Activated CD4-positive, alpha-beta T cell treated with anti-CD3 and anti-CD28 coated beads, Interleukin-2, amount 50 U/mL, for 16 hours (primary cell): Measurements from ENCODE around the gene COX14.

ENCODE experiments used
- DNase-seq: peaks from one replicate; pipeline ENCODE4 v3.0.0-alpha.2; 2020

The COX14 gene

GRCh38 chr12:50085615-50086072 is 26.4 kb upstream of the COX14 start:
- DNase-seq: no peak

DNA sequence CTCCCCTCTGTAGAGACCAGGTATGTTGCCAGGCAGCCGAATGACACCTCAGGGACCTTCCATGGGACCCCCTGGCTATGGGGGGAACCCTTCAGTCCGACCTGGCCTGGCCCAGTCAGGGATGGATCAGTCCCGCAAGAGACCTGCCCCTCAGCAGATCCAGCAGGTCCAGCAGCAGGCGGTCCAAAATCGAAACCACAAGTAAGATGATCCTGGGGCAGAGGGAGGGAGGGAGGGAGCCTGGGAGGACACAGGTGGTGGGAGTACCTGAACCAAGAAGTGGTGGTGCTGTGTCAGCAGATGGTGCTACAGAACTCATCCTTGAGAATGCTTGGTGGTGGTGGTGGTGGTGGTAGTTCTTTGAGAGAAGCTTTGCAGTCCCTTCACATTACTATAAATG is 25.9 kb upstream of the COX14 start:
- no peak for DNase-seq

- no peak for DNase-seq
Measured at GRCh38 chr12:50087151-50087550, 24.9 kb upstream of the COX14 start.

GRCh38 chr12:50087995-50088394 is 24.0 kb upstream of the COX14 start:
- no peak for DNase-seq

DNA sequence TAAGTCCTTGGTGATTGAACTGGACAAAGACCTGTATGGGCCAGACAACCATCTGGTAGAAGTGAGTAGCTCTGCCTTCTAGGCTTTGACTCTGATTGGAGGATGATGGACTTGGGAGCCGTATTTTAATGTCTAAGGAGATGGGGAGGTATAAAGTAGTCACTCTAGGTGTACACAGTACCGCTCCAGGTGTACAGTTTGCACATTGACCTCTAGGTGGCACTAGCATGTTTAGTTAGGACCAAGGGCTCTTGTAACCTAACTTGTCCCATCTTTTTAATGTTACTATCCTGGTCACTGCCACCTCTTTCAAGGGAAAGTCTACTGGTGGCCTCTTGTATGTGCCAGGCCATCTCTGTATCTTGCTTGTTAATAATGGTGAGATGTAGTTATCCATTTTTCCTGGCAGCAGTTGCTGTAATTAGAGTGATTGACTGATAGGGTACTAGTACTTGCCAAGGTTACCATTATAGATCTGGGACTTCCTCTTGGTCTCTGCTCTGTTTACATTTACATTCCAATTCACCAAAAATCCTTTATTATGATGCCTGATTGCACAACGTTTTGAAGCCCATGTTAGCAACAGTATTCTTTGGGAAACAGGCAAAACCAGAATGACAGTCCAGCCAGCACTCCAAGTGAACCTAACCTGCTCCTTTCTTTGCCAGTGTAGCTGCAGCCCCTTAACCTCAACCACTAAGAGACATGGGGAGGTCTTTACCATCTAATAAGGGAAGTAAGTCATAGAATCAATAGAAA is 23.3 kb upstream of the COX14 start:
- peak; percentile 71 for DNase-seq

GRCh38 chr12:50089730-50090129 is 22.3 kb upstream of the COX14 start:
- DNase-seq: no peak

DNA sequence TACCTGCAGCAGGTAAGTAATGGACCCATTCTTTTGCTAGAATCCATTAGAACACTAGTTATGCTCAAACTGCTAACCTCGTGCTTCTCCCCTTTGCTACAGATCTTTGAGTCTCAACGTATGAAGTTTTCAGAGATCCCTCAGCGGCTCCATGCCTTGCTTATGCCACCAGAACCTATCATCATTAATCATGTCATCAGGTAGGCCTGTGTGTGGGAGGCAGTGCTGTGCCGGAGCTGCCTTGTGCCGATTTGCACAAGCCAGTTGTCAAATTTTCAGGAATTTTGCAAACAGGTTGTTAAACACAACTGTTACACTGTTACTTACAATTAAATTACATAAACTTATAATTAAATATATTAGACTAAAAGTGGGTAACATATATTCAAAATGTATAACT is 21.6 kb upstream of the COX14 start:
- DNase-seq: no peak

DNA sequence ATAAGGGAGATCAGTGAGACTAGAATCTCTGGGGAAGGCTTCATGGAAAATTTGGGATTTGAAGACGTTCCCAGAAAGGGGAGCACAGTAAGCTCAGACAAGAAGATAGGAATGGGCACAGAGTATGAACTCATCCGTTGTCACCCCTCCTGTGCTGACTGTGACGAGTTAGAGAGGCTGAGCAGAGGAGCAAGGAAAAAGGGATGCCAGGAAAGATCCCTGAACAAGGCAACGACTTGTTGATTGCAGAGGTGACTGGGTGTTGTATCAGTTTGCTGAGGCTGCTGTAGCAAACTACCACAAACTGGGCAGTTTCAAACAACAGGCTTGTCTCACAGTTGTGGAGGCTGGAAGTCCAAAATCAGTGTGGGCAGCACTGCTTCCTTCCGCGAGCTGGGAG is 14.1 kb upstream of the COX14 start:
- no peak for DNase-seq

DNA sequence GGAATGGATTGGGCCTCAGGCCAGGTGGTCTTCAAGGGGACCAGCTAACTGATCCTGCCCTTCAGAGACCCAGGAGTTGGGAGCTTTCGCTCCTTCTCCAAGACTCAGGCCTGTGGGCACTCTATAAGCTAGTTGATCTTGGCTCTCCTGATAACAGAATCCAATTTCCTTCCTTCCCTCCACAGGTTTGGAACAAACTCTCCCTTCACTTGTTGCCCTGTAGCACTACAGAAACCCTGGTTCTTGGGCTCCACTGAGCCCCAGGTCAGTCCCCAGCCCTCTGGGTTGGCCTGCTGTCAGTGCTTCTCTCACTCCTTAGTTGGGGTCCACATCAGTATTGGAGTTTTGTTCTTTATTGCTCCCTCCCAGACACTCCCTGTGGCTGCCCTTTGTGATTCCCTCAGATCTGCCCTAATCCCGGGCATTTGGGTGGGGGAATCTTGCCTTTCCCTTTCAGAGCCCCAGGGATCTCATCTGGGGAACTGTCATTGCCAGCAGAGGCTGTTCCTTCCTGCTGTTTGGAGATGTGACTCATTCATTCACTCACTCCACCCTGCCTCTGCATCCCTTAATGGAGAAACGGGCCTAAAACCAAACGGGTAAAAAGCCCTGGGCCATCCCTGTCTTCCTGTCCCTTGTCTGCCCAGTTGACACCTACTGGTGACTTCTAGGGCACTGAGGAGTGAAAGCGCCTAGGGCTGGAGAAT is 12.6 kb upstream of the COX14 start:
- no peak for DNase-seq

- DNase-seq: no peak
Measured at GRCh38 chr12:50100561-50100960, 11.5 kb upstream of the COX14 start.

DNA sequence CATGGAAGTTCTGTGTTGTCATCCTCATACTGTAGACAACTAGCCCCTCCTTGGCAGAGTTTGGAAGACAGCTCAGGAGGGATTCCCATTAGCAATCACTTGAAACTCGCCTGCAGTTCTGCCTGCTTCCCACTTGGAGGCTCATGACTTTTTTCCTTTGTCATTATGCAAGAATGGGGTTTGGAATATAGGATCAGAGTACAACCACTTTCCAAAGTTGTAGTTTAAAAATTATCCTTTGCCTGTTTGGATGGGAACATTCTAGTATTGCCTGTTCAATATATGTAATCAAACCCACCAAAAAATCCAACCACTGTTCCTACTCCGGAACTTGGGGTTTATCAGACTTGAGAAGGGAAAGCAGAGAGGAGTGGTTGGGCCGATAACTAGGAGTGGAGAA is 10.4 kb upstream of the COX14 start:
- DNase-seq: no peak

- DNase-seq: no peak
Measured at GRCh38 chr12:50102131-50102531, 9.9 kb upstream of the COX14 start.

- no peak for DNase-seq
Measured at GRCh38 chr12:50102646-50103309, 9.3 kb upstream of the COX14 start.

- DNase-seq: no peak
Measured at GRCh38 chr12:50103351-50103750, 8.7 kb upstream of the COX14 start.

DNA sequence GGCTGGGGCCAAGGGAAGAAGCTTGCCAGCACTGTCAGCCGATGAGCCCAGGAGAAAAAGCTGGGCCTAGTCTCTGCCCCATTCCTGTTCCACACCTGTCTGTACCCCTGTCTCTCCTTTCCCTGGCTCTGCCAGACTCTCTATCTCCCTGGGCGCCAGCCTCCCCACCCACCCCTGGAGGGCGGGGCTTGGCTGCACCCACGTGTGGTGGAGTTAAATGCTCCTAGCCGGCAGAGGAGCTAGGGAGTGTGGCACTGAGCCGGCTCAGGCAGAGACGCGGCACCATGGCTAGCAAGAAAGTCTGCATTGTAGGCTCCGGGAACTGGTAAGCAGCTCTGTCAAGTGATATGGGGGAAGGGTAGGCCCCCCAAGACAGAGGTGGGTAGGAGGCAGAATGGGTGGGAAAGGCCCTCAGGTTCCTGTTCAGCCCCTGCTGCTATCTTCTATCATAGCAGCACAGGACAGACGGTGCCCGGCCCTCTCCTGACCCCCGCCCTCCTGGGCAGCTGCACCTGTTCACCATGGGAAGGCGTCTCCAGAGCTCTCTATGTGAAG is 8.2 kb upstream of the COX14 start, which contains the start of gene GPD1:
GPD1 (plus strand) TSS at position 242 of the 555 bp plus-strand sequence; CDS start at position 285, 43 bp downstream.
- DNase-seq: peak; percentile 8

GRCh38 chr12:50104417-50105366 is 7.3 kb upstream of the COX14 start:
- no peak for DNase-seq

DNA sequence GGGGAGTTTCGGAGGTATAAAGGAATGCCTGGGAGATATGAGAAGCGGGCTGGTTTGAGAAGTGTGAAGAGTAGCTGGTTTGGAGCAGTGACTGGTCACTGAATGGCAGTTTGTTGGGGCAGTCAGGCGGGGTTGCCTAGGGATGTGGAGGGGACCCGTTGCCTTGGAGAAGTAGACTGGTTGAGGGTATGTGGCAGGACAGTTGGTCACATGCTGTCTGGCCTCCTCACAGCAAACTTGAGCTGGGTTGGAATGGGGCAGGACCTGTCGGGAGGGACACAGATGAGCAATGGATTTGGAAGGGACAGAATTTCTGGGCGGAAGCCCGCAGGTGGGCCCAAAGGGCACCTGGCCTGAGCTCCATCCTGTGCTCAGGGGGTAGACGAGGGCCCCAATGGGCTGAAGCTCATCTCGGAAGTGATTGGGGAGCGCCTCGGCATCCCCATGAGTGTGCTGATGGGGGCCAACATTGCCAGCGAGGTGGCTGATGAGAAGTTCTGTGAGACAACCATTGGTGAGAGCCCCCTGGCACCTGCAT is 6.1 kb upstream of the COX14 start:
- no peak for DNase-seq

DNA sequence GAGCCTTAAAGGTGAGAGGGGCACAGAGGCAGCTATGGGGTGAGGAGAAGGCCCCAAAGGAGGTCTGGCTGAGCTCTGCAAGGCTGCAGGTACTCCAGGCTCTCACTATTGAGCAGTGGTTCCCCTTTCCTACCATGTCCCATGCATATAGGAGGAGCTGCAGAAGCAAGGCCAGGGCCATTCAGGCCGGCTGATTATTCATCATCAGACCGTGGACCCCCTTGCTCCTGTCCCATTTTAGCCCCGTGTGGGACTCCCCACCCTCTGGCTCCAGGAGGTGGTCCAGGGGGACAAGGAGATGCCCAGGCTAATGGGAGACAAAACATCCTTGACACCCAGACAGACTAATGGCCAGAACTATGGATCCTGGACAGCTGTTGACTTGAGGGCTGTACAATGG is 5.1 kb upstream of the COX14 start:
- no peak for DNase-seq

DNA sequence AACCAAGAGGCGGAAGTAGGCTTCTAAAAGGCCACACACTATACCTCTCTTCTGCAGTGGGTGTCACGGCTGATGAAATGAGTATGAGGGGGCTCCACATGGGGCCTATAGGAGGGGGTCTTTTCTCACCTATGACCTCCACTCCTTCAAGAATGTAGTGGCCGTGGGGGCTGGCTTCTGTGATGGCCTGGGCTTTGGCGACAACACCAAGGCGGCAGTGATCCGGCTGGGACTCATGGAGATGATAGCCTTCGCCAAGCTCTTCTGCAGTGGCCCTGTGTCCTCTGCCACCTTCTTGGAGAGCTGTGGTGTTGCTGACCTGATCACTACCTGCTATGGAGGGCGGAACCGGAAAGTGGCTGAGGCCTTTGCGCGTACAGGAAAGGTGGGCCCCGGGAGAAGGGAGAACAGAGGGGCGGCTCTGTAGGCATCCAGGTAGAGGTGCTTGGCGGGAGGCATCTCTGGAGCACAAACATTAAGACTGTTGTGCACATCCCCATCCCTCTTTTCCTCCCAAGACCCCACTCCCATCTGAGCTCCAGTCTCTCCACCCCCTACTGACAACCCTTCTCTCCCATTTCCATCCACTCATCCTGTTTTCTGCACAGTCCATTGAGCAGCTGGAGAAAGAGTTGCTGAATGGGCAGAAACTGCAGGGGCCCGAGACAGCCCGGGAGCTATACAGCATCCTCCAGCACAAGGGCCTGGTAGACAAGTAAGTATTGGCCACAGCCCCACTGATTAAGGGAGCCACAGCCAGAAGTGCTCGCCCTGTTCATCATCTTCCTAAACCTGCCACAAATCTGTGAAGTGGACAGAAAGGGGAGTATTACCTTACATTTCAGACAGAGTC is 4.4 kb upstream of the COX14 start:
- no peak for DNase-seq

- DNase-seq: no peak
Measured at GRCh38 chr12:50109319-50109718, 2.7 kb upstream of the COX14 start.
